HG02970 (cell line): ENCODE data around the gene P4HA2.

Source experiments
- ATAC-seq: cut with Tn5 transposase; IDR thresholded peaks from one replicate; pipeline ENCODE4 v1.9.1; 2021; ENCODE audit warnings: mild to moderate bottlenecking, moderate library complexity, moderate number of reproducible peaks; ENCODE audit not compliant: unreplicated experiment, low FRiP score

The P4HA2 gene

DNA sequence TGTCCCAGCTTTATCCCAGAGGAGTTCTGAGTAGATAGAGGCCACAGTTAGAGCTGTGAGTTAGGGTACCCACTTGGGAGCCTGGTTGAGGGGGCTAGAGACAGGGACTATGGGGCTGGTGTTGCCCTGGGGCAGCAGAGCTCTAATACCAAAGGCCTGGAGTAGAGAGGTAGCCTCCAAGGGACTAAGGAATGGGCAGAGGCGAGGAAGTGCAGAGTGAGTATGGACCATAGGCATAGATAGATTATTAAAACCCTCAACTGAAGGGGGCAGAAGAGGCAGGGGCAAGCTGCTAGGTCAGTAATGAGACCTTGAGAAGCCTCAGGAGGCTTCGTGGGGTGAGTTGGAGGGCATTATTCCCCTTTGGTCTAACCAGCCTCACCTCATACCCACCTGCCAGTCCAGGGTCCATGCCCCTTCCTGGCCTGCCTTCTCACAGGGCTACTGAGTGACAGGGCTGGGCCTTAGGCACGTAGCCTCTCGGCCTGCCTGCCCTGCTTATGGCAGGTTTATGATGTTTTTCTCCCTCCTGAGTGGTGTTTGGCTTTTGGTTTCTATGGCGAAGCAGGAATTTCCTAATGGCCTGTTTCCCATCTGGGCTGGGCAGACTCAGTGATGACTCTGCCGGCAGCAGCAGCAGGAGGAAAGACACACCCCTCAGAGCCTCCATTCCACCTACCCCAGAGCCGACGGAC lies 37.8 kb upstream of the P4HA2 start:
- ATAC-seq = no peak

DNA sequence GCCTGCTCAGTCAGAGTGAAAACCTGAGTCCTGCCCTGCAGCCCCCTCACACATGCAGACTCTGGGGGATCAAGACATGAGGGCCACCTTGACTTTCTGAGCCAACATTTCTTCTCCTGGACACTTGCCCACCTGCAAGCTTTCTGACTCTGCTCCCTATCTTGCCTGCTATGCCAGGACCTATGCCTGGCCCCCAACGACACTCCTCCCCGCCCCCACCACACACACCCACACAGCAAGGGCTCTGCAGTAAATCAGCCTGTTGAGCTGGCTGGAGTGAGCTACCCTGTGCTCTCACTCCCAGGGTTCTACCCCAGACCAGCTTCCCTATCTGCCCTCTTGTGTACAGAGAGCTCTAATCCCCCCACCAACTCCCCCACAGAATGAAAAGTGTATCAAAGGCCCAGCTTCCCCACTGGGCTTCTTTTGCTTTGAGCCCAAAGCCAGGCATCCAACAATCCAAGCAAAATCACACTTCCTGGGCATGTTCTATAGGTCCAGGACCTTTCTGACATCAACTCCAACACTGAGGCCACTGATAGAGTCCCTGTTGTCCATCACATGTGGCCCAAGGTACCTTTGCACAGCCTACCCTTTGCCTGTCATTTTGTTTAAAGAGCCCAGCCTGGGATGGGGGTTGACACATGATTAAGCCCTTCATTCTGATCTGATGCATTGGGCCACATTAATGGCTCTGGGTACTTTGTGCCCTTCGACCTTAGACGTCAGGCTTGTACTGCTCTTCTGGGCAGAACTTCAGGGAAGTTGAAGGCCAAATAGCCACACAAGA lies 37.1 kb upstream of the P4HA2 start:
- no peak for ATAC-seq

DNA sequence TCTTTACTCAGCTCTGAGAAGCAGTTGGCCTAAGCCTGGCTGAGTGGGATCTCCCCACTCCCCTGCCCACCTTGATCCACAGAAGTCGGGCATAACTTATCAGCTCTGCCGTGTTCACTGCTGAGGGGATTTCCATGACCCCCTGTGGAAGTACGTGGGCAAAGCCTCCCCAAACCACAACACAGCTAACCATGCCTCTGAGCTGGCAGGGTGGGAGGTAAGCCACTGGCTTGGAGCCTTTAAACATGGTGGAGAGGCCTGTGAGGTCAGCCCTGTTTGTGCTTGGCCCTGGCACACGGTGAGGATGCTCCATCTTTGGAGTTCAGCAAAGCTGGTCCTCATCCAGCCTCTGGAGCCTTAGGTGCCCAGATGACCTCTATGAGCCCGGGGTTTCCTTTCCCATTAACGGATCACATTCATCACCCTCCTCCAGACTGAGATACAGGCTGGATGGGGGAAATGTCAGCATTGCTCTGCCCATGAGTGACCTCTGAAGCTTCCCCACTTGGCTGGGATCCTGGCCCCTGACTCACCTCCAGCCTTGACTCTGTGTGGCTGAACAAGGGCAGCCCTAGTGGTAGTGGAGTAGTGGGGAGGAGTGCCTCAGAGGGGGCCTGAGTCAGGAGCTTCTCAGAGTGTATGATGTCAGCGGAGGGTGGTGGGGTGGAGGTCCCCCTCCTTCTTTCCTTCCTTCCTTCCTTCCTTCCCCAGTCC lies 36.1 kb upstream of the P4HA2 start:
- ATAC-seq = no peak

DNA sequence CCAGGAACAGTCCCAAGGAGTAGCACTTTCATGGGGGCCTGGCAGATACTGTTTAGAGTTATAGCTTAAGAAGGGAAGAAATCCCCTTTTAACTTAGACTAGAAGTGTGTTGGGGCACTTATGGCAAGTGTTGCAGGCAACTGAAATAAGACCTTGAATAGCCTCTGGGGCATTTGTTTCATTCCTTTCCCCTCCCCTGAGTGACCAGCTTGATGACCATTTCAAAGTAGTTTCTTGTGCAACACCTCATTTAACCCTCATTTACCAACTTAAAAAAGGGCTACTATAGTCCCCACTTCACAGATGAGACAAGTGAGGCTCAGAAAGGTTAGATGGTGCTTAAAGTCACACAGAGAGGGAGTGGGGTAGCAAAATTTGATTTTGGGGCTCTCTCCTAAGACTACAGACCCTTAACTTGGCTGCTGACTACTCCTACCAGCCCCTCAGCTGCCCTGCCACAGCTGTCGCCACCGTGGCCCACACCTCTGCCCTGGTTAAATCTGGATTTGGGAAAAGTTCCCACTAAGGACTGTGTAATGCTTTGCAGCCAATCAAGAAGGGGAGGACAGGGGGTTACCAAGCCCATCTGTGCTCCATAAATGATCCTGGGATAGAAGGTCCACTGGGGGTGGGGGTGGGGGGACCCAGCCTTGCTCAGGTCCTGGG lies 35.4 kb upstream of the P4HA2 start:
- ATAC-seq = no peak

DNA sequence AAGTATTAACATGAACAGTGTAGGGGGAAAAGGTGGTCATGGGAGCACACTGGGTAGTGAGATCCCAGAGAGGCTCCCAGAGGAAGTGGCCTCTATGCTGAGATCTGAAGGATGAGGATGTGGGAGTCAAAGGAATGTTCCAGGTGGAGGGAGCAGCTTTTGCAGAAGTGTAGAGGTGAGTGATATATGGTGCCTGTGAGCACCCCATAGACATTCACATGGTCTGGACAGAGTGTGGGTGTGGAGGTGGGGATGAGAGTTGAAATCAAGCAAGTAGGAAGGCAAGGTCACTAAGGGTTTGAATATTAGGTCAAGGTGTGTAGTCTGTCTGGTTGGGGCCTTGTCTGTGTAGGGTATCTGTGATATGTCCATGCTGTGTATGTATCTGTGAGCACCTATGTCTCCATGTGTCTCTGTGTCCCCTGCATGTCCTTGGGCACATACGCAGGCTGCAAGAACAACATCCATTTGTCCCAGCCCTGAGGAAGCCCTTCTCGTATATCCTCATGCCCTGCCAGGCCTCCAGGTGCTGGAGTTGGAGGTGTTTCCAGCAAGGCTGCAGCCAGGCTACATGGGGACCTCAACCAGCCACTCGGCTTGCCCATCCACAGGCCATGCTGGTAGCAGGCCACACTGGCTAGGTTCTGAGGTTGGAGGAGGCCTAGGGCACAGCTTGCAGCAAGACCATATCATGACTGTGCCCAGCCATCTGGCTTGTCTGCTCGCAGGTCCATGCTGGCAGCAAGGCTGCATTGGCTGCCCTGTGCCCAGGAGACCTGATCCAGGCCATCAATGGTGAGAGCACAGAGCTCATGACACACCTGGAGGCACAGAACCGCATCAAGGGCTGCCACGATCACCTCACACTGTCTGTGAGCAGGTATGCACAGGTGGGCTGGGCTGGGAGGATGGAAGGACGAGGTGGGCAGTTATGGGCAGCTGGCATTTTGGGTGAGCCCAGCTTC lies 34.5 kb upstream of the P4HA2 start:
- no peak for ATAC-seq

DNA sequence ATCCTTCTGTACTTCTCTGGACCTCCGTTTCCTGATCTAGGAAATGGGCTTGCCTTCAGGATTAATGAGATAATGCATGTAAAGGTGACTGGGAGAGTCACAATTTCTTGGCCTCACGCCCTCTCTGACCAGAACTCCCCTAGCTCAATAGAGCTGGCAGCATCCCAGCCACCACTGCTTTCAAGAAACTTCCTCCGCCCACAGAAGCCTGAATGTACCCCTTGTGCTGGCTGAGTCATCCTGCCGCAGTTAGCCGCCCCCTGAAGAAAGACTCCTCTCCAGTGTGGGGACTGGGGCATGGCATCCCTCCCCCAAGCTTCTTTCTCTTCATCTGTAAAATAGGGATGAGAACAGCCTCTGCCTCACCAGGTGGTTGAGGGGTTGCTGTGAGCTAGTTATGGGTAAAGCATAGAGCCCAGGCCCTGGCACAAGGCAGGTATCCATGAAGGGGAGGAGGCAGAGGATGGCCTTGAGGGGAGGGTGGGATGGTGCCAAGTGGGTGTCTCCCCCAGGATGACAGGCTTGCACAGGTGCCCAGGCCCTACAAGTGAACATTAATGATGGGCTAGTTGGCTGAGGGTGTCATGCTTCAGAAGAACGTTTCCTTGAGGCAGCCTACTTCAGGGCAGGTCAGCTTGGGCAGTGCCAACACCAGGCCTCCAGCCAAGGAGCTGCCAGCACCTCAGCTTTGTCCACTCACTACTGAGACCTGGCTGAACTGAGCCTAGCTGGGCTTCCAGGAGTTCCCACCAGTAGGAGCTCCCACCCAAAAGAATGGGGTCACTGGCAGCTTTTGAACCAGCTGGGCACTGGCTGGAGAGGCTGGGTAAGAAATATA lies 33.3 kb upstream of the P4HA2 start:
- no peak for ATAC-seq

DNA sequence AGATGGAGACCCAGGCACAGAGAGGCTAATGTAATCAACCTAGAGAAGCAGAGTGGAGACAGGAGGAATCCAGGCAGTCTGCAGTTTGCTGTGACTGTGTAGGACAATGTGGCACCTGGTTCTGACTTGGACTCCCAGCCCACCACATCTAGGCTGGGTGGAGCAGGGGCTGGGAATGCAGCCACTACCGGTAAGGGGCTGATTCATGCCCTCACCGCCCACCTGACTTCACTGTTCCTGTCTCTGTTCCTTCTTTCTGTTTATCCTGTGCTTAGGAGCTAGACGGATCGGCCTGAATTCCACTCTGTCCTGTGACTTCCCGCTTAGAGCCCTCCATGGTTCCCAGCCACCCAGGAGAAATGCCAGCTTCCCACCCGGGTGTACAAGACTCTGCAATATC lies 32.4 kb upstream of the P4HA2 start:
- no peak for ATAC-seq

DNA sequence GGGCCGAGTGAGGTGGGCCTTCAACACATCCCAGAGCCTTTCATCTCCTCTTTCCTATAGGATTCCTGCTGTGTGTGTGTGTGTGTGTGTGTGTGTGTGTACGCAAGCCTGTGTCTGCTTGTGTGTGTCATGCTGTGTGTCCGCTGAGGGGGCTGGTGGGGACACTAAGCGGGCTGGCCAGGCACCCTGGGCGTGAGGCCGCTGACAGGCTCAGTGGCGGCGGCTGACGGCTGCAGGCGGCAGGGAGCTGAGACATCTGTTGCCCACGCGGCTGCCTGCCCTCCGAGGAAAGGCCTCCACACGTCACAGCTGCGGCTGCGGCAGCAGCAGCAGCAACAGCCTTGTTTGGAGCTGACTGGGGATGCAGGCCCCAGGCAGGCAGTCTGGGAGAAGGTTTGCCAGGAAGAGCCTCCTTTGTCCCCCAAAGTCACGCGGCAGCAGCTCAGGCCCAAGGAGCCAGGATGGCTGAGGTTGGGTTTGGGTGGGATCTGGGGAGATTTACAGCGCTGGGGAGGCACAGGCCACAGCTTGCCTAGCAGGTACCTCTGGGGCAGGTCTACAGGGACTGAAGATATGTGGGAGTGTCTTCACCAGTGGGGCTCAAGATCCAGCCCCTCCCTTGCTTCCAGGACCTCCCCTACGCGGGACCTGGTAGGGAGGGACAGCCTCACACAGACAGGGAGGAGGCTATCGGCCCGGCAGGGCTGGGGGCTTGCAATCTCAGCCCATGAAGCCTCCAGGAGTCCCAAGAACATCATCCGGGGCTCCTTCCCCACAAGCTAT lies 31.6 kb upstream of the P4HA2 start:
- ATAC-seq = no peak

DNA sequence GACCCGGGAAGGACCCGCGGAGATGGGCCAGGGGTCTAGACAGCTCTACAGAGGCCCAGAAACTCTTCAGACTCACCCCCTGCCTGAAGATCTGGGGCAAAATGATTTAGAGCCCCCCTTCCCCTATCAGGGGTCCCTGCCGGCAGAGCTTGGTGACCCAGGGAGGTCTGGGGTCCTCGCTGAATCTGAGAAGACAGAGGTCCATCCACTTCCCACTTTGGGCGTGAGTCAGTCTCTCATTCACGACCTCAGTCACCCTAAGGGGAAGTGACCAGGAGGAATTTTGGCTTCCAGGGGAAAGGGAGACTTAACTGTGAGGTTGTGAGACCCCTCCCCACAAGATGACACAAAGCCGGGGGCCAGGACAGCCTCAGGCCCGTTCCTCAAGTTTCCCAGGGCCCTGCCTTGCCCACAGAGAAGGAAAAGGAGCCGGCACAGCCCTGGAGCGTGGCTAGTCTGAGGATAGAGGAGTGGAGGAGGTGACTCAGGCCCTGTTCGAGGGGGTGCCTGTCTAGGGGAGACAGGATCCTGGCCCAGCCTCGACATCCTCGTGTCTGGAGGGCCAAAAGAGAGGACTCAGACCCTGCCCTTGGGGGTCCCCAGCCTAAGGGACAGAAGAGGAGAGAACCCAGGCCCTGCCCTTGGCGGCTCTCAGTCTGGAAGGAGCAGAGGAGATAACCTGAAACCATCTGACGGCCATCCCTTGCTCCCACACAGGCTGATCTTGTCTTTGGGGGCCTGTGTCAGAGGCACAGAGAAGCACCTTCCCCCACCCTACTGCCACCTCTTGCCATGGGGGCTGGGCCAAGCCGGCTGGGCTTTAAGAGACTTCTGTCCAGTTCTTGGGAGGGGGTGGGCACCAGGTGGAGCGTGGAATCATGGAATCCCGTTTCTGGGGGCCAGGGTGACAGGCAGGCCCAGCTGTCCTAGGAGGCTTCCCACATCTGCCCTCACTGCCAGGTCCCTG lies 30.7 kb upstream of the P4HA2 start:
- no peak for ATAC-seq

DNA sequence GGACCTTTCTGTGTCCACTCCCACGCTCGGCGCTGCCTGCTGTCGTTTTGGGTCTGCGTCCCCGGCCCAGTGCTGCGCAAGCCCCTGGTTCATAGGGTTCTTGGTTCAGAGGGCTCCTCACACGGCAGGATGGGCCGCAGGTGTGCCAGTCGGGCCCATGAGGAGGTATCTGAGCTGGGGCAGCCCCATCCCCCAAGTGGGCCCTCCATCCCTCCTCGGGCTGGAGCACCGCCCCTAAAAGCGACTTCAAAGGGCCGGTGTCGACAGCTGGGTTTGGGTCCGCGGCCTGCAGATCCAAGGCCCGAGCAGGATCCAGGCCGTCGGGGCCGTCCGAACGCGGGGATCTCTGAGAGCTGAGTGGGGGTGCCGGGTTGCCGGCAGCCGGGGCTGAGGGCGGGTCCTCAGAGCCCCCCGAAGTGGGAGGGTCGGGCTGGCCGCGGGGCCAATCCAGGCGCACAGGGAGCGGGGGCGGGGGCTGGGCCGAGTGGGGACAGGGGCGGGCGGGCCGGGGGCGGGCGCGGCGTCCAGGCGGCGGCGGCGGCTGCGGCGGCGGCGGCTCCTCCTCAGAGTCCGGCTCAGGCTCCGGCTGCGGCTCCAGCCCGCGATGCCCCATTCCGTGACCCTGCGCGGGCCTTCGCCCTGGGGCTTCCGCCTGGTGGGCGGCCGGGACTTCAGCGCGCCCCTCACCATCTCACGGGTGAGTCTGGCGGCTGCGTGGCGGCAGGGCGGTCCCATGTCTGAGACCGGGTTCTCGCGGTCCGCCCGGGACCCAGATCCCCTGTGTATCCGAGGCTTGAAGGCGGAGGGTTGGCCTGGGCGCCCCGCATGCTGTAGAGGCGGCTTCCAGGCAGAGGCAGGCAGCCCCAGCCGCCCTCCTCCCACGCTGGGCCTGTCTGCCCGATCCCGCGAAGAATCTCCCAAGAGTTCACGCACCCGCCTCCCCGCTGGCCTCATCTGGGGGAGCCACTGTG lies 29.8 kb upstream of the P4HA2 start, which contains the start of gene PDLIM4:
PDLIM4 (plus strand) TSS at position 566 of the 971 bp plus-strand sequence; CDS start at position 605, 39 bp downstream.
- ATAC-seq = no peak

DNA sequence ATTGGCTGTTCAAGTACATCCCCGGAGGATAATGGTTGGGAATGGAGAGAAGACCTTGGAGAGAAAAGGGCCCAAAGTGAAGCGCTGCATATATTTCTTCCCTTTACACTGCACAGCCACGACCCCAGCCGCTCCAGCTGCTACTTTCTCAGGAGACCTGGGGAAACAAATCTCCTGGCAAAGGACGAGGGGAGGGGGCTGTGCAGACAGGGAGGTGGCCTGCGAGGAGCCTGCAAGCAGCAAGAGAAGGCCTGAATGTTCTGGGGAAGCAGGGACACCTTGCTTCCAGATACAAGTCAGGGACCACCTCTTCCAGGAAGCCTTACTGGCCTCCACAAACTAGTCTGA lies 29.1 kb upstream of the P4HA2 start:
- ATAC-seq = no peak

DNA sequence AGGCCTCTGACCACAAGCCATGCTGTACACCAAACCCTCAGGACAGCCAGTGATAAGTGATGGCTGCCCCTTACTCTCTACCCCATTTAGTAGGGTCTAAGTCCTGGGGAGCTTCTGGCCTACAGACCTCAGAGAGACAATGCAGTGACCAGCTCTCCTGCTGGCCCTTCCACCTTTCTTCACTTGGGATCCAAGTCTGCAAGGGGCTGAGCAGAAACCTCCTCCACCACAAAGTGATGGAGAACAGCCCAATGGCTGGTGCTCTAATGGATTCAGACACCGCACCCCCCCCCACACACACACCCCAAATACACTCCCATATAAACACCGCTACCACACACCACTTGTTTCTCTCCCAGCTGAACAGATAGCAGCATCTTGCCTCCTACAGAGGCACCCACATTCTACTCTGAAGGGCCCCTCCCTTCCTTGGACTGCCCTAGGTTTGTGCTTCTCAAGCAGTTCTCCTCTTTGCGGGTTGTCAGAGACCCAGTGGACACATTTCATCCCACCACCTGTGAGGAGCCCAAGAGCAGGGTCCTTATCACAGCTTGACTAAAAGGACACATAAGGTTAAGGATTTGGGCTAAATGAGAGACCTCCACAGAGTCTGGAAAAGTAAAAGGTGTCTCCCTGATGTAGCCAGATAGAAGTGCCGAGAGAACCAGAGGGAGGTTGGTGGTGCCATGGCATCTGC lies 28.6 kb upstream of the P4HA2 start:
- no peak for ATAC-seq

DNA sequence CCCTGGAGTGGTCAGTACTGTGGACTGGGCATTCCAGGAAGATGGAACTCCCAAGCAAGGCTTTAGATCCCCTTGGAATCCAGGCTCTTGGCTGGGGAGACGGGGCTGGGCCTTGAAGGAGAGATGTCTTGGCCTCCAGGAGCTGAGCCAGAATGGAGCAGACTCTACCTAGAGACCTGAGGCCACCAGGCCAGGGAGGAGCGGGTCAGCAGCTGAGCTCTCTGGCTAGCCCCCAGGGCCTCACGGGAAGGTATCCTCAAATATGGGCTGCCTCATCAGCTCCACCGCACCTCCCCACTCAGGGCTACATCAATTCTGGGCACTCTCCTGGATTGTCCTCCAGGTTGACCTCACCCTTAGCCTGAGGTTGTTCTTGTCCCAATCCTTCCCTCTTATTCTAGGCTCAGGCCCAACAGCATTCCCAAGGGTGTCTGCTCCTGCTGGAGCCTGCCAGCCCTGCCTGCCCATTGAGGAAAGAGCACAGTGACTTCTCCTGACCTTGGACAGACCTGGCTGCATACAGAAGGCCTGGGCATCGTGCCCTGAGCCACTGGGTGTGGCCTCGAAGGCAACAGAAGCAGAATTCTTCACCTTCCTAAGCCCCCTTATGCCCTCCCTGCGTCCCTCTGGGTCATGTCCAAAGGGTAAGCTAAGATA lies 26.8 kb upstream of the P4HA2 start:
- no peak for ATAC-seq

DNA sequence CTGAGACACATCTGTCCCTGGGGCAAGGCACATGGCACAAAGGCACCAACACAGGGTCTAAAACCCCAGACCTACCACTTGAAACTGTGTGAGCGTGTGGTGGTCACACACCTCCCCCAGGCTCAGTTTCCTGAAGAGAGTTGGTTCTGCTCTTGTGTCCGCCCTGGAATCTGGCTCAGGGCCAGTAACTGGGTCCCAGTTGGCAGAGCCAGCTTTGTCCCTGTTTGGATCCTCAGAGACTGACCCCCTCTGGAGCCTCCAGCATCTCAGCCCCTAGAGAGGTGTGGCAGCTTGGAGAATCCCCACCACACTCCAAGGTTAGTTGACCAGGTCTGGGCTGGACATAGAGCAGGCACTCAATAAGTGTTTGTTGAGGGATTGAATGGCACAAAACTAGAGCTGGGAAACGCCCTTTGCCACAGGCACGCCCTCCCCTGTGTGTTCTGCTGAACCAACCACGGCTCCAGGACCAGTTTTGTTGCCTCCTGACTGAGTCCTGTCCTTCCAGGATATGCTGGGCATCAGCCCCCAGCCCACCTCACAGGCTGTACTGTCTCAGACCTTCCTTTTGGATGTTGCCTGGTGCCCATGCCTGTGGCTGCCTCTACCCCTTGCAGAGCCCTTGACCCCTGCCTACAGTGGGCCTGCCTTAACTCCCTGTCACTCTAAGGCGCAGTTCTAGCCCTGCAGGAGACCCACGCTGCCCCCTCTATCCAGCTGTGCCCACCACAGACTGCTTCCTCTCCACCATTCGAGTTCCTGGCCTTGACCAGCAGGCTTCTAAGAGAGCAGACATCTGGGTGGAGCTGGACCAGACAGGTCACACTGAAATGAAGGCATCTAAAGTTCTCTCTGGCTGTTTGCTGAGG lies 26.0 kb upstream of the P4HA2 start:
- no peak for ATAC-seq
